ENCODE measurements around the gene FZR1.

Gene FZR1

DNA sequence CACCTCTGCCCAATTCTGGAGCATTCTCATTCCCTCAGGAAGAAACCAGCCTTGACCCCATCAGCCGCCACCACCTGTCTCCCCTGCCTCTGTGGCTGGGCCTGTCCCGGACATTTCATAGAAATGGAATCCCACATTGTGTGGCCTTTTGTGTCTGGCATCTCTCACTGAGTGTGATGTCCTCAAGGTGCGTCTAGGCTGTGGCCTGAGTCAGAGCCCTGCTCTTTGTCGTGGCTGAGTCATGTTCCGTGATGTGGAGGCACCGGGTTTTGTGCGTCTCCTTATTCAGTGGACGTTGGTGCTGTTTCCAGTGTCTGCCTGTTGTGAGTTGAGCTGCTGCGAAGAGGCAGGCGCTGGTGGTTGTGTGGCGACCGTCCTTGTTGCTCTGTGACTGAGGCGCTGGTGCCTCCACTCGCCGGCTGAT, 3.5 kb downstream of the FZR1 start:
- Histone ChIP-seq H3K27ac (ENCODE audit: insufficient read depth in 1 of 2, low read depth in 1 of 2, low read length in 2 of 2, poor library complexity in 1 of 2, severe bottlenecking in 2 of 2) (no peak overlapping the region), H3K36me3 (ENCODE audit: control insufficient read depth in 4 of 4, insufficient read depth in 4 of 4, low read length in 3 of 4) (peaks cover 0 to 40% (median 23%) of the 10 kb centered on the region in 4 experiments), H3K4me1 (ENCODE audit: control extremely low read depth in 1 of 4, control insufficient read depth in 4 of 4, insufficient read depth in 4 of 4, low read length in 3 of 4) (peaks cover 0 to 37% (median 27%) of the 10 kb centered on the region in 4 experiments), H3K9me3 (ENCODE audit: control extremely low read depth in 1 of 5, control insufficient read depth in 4 of 5, insufficient read depth in 2 of 5, low read depth in 1 of 5, low read length in 4 of 5) (no peaks in the 10 kb centered on the region), H3K27me3 (replicated peaks in 2 of 5; ENCODE audit: control insufficient read depth in 4 of 5, insufficient read depth in 5 of 5, low read length in 4 of 5) (no peaks in the 10 kb centered on the region), H3K4me3 (ENCODE audit: control insufficient read depth in 1 of 7, extremely low read depth in 1 of 7, insufficient read depth in 4 of 7, low read depth in 2 of 7, low read length in 6 of 7) (no peak overlapping the region)
- 97% methylated on average over 13 of the region's 15 CpGs for WGBS (ENCODE audit: insufficient coverage)
- CTCF ChIA-PET: no interaction called here
- POLR2A ChIA-PET: no interaction called here
- no peak for DNase-seq

DNA sequence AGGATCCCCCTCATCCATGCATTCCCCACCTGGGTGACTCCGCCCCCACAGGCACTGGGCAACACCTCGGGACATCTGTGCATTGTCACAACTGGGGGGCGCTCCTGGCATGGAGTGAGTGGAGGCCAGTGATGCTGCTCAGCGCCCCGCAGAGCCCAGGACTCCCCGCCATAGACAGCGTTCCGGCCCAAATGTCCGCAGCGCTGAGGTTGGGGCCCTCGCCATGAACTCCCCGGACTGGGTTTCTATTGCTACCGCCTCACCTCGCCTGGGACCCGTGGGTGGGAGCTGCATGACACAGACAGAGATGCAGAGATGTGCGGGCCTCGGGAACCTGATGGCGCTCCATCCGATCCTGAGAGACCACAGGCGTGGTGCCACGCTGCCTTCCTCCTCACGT, 4.6 kb downstream of the FZR1 start:
- Histone ChIP-seq H3K36me3 (ENCODE audit: control insufficient read depth in 4 of 4, insufficient read depth in 4 of 4, low read length in 3 of 4) (peaks cover 0 to 42% (median 23%) of the 10 kb centered on the region in 4 experiments), H3K4me3 (ENCODE audit: control insufficient read depth in 1 of 7, extremely low read depth in 1 of 7, insufficient read depth in 4 of 7, low read depth in 2 of 7, low read length in 6 of 7) (no peak overlapping the region), H3K27me3 (replicated peaks in 2 of 5; ENCODE audit: control insufficient read depth in 4 of 5, insufficient read depth in 5 of 5, low read length in 4 of 5) (no peaks in the 10 kb centered on the region), H3K27ac (ENCODE audit: insufficient read depth in 1 of 2, low read depth in 1 of 2, low read length in 2 of 2, poor library complexity in 1 of 2, severe bottlenecking in 2 of 2) (no peak overlapping the region), H3K4me1 (ENCODE audit: control extremely low read depth in 1 of 4, control insufficient read depth in 4 of 4, insufficient read depth in 4 of 4, low read length in 3 of 4) (peaks cover 0 to 25% (median 17%) of the 10 kb centered on the region in 4 experiments), H3K9me3 (ENCODE audit: control extremely low read depth in 1 of 5, control insufficient read depth in 4 of 5, insufficient read depth in 2 of 5, low read depth in 1 of 5, low read length in 4 of 5) (no peaks in the 10 kb centered on the region)
- POLR2A ChIA-PET: no interaction called here
- CTCF ChIA-PET: no interaction called here
- 96% methylated on average over 19 of the region's 22 CpGs for WGBS (ENCODE audit: insufficient coverage)
- DNase-seq: no peak

DNA sequence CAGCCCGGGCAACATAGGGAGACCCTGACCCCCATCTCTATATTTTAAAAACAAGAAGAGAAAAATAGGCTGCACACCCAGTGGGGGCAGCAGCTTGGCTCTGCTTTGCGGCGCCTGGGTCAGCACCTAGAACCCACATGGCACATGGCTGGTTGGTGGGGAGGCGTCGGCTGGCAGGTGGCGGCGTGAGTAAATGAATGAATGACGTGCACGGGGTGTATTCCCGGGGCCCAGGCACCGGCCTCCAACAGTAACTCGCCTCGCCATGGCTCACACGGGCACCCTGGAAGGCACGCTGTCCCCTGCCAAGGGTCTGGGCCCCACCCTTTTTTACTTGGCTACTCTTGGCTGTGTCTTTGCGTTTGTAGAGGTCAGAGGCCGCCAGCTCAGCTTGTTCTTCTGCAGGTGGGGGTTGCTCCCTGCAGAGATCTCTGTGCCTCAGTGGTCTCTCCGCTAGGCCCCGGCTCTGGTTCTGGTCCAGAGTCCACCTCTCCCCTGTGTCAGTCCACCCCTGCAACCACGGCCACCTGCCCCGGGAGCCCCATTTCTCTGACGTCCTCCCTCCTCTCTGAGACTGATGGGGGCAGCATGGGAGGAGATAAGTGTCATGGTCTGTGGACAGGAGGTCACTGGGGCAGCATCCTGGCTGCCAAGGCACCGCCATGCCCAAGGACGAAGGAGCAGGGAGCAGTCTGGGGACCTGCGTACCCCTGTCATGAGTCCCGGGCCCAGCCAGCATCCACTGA, 5.6 kb downstream of the FZR1 start:
- ChIA-PET POLR2A (interaction anchor here (1.4 kb wide), 1 partner anchor 25 kb away, joined by 3 read pairs; no protein-coding TSS in a partner anchor), CTCF (interaction anchor here (0.8 kb wide), 1 partner anchor 23 kb away, joined by 3 read pairs; no protein-coding TSS in a partner anchor)
- no peak for DNase-seq
- WGBS (ENCODE audit: insufficient coverage): 95% methylated on average over 23 of the region's 26 CpGs
- Histone ChIP-seq H3K27ac (ENCODE audit: insufficient read depth in 1 of 2, low read depth in 1 of 2, low read length in 2 of 2, poor library complexity in 1 of 2, severe bottlenecking in 2 of 2) (no peak overlapping the region), H3K27me3 (replicated peaks in 2 of 5; ENCODE audit: control insufficient read depth in 4 of 5, insufficient read depth in 5 of 5, low read length in 4 of 5) (no peaks in the 10 kb centered on the region), H3K4me1 (ENCODE audit: control extremely low read depth in 1 of 4, control insufficient read depth in 4 of 4, insufficient read depth in 4 of 4, low read length in 3 of 4) (peaks cover 0 to 24% (median 15%) of the 10 kb centered on the region in 4 experiments), H3K9me3 (ENCODE audit: control extremely low read depth in 1 of 5, control insufficient read depth in 4 of 5, insufficient read depth in 2 of 5, low read depth in 1 of 5, low read length in 4 of 5) (no peaks in the 10 kb centered on the region), H3K4me3 (ENCODE audit: control insufficient read depth in 1 of 7, extremely low read depth in 1 of 7, insufficient read depth in 4 of 7, low read depth in 2 of 7, low read length in 6 of 7) (no peak overlapping the region), H3K36me3 (ENCODE audit: control insufficient read depth in 4 of 4, insufficient read depth in 4 of 4, low read length in 3 of 4) (peaks cover 0 to 43% (median 24%) of the 10 kb centered on the region in 4 experiments)

DNA sequence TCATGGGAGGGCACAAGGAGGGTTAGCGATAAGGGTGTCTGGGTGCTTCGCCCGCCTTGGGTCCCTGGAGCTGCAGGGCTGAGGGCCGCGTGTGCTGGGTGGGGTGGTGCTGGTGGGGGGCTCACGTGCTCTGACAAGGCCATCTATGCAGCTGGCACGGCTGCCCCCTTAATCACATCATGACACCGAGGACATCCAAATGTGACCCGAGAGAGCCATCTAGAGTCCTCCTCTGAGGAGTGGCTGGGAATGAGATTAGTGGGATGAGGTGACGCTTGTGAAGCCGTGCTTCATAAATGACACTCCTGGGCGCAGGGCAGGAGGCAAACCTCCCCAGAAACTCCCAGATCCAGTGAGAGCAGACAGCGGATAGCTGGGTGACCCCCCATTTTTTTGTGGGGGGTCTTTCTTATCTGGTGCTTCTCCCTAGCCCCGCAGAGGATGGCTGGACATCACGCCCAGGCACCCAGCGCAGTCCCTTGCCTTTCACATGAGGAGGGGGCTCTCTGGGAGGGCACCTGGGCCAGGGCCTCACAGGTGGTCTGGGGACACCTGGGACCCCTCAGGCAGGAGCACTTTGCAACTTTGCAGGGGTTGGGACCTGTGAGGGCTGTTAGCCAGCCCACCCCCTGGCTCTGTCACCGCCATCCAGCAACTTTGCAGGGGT, 6.6 kb downstream of the FZR1 start:
- peaks cover 0 to 44% (median 24%) of the 10 kb centered on the region in 4 experiments for H3K36me3 ChIP-seq (ENCODE audit: control insufficient read depth in 4 of 4, insufficient read depth in 4 of 4, low read length in 3 of 4)
- H3K27me3 ChIP-seq (replicated peaks in 2 of 5; ENCODE audit: control insufficient read depth in 4 of 5, insufficient read depth in 5 of 5, low read length in 4 of 5): no peaks in the 10 kb centered on the region
- no peaks in the 10 kb centered on the region for H3K9me3 ChIP-seq (ENCODE audit: control extremely low read depth in 1 of 5, control insufficient read depth in 4 of 5, insufficient read depth in 2 of 5, low read depth in 1 of 5, low read length in 4 of 5)
- H3K4me3 ChIP-seq (ENCODE audit: control insufficient read depth in 1 of 7, extremely low read depth in 1 of 7, insufficient read depth in 4 of 7, low read depth in 2 of 7, low read length in 6 of 7): no peak overlapping the region
- WGBS (ENCODE audit: insufficient coverage): 96% methylated on average over 15 of the region's 17 CpGs
- H3K27ac ChIP-seq (ENCODE audit: insufficient read depth in 1 of 2, low read depth in 1 of 2, low read length in 2 of 2, poor library complexity in 1 of 2, severe bottlenecking in 2 of 2): no peak overlapping the region
- peaks cover 0 to 14% (median 8%) of the 10 kb centered on the region in 4 experiments for H3K4me1 ChIP-seq (ENCODE audit: control extremely low read depth in 1 of 4, control insufficient read depth in 4 of 4, insufficient read depth in 4 of 4, low read length in 3 of 4)
- POLR2A ChIA-PET: interaction anchor here (1.4 kb wide), 1 partner anchor 24 kb away, joined by 3 read pairs; no protein-coding TSS in a partner anchor
- CTCF ChIA-PET: interaction anchor here (0.8 kb wide), 1 partner anchor 22 kb away, joined by 3 read pairs; no protein-coding TSS in a partner anchor
- no peak for DNase-seq

DNA sequence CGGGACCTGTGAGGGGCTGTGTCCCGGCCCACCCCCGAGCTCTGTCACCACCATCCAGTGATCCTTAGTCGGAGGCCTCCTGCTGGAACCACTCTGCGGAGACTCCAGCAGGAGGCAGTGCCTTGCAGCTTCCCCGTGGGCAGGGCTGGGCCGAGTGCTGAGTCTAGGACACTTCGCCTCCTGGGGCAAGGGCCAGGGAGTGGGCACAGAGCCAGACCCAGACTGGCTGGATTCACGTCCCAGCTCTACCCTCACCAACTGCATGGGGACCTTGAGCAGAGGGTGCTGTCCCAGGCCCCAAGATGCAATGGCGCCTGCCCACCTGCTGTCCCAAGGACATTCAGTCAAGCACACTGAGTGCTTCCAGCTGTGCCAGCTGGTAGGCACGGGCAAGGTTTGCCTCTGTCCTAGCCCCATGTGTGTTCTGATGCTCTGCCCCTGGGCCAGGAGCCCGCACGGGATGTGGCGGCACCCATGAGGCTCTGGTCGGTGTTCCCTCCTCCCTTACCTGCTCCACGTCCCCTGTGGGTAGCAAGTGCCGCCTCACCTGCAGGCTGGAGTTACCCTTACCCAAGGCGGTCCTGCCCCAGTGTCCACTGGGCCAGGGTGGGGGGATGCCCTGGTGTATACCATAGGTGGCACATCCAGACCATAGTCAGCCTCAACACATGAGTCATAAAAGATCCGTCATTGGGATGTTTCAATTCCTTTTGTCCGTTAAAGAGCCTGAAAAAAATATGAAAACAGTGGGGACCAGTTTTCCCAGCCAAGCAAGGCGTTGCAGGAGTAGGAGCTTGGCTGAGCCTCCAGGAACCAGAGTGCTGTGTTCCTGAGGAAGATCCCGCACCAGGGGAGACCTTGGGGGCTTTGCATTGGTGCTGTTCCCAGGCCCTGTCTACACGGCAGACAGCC, 7.4 kb downstream of the FZR1 start:
- CTCF ChIA-PET: no interaction called here
- 96% methylated on average over 22 of the region's 23 CpGs for WGBS (ENCODE audit: insufficient coverage)
- H3K4me1 ChIP-seq (ENCODE audit: control extremely low read depth in 1 of 4, control insufficient read depth in 4 of 4, insufficient read depth in 4 of 4, low read length in 3 of 4): peaks cover 0 to 11% (median 5%) of the 10 kb centered on the region in 4 experiments

DNA sequence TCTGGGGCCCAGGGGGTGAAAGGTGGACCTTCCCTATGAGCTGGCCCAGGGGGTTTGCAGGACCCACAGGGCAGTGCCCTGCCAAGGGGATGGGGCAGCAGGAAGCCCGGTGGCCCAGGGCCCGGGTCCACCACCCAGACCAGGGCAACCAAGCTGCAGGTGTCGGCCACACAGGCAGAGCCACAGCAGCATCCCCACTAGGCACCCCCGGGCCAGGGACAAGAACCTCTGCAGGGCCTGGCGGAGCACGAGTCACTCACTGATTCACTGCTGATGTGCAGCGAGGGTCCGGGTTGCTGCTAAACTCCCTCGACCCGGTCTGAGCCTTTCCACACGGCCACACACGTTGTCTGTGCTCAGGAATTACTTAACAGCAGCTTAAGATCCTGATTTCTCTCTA, 8.8 kb downstream of the FZR1 start:
- H3K27ac ChIP-seq (ENCODE audit: insufficient read depth in 1 of 2, low read depth in 1 of 2, low read length in 2 of 2, poor library complexity in 1 of 2, severe bottlenecking in 2 of 2): no peak overlapping the region
- 96% methylated on average over 12 of the region's 12 CpGs for WGBS (ENCODE audit: insufficient coverage)
- CTCF ChIA-PET: interaction anchor here (1.2 kb wide), 1 partner anchor 14 kb away, joined by 3 read pairs; no protein-coding TSS in a partner anchor
- peaks cover 0 to under 1% (median 0%) of the 10 kb centered on the region in 4 experiments for H3K4me1 ChIP-seq (ENCODE audit: control extremely low read depth in 1 of 4, control insufficient read depth in 4 of 4, insufficient read depth in 4 of 4, low read length in 3 of 4)
- POLR2A ChIA-PET: no interaction called here
- peaks cover 0 to 45% (median 26%) of the 10 kb centered on the region in 4 experiments for H3K36me3 ChIP-seq (ENCODE audit: control insufficient read depth in 4 of 4, insufficient read depth in 4 of 4, low read length in 3 of 4)
- no peaks in the 10 kb centered on the region for H3K9me3 ChIP-seq (ENCODE audit: control extremely low read depth in 1 of 5, control insufficient read depth in 4 of 5, insufficient read depth in 2 of 5, low read depth in 1 of 5, low read length in 4 of 5)
- DNase-seq: no peak
- H3K27me3 ChIP-seq (replicated peaks in 2 of 5; ENCODE audit: control insufficient read depth in 4 of 5, insufficient read depth in 5 of 5, low read length in 4 of 5): no peaks in the 10 kb centered on the region
- no peak overlapping the region for H3K4me3 ChIP-seq (ENCODE audit: control insufficient read depth in 1 of 7, extremely low read depth in 1 of 7, insufficient read depth in 4 of 7, low read depth in 2 of 7, low read length in 6 of 7)

More for the DNA sequence above, 7.4 kb downstream of the FZR1 start:
- no peak for DNase-seq
- Histone ChIP-seq H3K36me3 (ENCODE audit: control insufficient read depth in 4 of 4, insufficient read depth in 4 of 4, low read length in 3 of 4) (peaks cover 0 to 45% (median 23%) of the 10 kb centered on the region in 4 experiments), H3K27ac (ENCODE audit: insufficient read depth in 1 of 2, low read depth in 1 of 2, low read length in 2 of 2, poor library complexity in 1 of 2, severe bottlenecking in 2 of 2) (no peak overlapping the region), H3K4me3 (ENCODE audit: control insufficient read depth in 1 of 7, extremely low read depth in 1 of 7, insufficient read depth in 4 of 7, low read depth in 2 of 7, low read length in 6 of 7) (no peak overlapping the region), H3K9me3 (ENCODE audit: control extremely low read depth in 1 of 5, control insufficient read depth in 4 of 5, insufficient read depth in 2 of 5, low read depth in 1 of 5, low read length in 4 of 5) (no peaks in the 10 kb centered on the region), H3K27me3 (replicated peaks in 2 of 5; ENCODE audit: control insufficient read depth in 4 of 5, insufficient read depth in 5 of 5, low read length in 4 of 5) (no peaks in the 10 kb centered on the region)
- POLR2A ChIA-PET: interaction anchor here (1.4 kb wide), 1 partner anchor 23 kb away, joined by 3 read pairs; no protein-coding TSS in a partner anchor
